HepG2 (cell line): ENCODE data around the gene SOX12.

ENCODE experiments used
- EZH2 ChIP-seq: conservative IDR thresholded peaks from 2 replicates; pipeline ENCODE4 v1.6.1; 2012; ENCODE audit warnings: mild to moderate bottlenecking, low read depth, low read length, moderate library complexity
- FOXA3 ChIP-seq: IDR thresholded peaks from 2 replicates; pipeline ENCODE4 v1.6.1; 2016; ENCODE audit warnings: missing genetic modification reagents, missing compliant biosample characterization
- PCBP1 ChIP-seq: fragments of 200-400 bp; formaldehyde crosslinking; IDR thresholded peaks from 2 replicates; pipeline ENCODE4 v1.6.1; 2017; ENCODE audit warnings: mild to moderate bottlenecking, low read depth, low read length, borderline replicate concordance
- ZNF367 ChIP-seq: sonication (generic); formaldehyde crosslinking; IDR thresholded peaks from 2 replicates; pipeline ENCODE4 v1.4.0; 2020; ENCODE audit warnings: missing genetic modification reagents, borderline replicate concordance
- ZNF543 ChIP-seq: sonication (generic); formaldehyde crosslinking; IDR thresholded peaks from 2 replicates; pipeline ENCODE4 v1.4.0; 2020; ENCODE audit warnings: mild to moderate bottlenecking, missing genetic modification reagents
- ZNF644 ChIP-seq: IDR thresholded peaks from 2 replicates; pipeline ENCODE4 v1.6.1; 2016; ENCODE audit warnings: low read depth
- TF ChIP-seq, protein P1 (sequence below): sonication (generic); formaldehyde crosslinking; IDR thresholded peaks from 2 replicates; pipeline ENCODE4 v1.4.0; 2020; ENCODE audit warnings: low read depth, mild to moderate bottlenecking, missing genetic modification reagents
- TF ChIP-seq, protein P2 (sequence below): sonication (generic); formaldehyde crosslinking; IDR thresholded peaks from 2 replicates; pipeline ENCODE4; 2020; ENCODE audit warnings: missing genetic modification reagents, mild to moderate bottlenecking, borderline replicate concordance

DNA sequence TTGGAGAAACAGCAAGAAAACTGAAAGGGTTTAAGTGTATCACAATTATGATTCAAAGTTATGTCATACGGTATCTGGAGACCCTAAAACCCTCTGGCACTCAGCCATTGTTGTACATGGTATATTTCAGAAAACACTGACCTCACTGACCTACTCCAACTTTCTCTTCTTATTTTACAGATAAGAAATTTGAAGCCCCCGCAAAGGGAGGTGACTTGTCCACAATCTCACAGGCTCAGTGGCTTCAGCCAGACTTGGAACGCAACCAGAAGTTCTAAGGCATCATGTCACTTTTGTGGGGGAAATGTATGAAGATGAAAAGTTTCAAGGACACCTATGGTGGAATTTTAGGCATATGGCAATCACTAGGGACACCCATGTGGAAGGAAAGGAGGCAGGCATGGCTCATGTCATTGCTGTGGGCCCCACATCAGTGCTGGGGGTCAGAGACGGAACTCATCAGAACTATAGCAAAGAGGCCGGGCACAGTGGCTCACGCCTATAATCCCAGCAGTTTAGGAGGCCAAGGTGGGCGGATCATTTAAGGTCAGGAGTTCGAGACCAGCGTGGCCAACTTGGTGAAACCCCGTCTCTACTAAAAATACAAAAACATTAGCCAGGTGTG is 50.0 kb downstream of the SOX12 start:
- TF ChIP-seq, protein P1, sequence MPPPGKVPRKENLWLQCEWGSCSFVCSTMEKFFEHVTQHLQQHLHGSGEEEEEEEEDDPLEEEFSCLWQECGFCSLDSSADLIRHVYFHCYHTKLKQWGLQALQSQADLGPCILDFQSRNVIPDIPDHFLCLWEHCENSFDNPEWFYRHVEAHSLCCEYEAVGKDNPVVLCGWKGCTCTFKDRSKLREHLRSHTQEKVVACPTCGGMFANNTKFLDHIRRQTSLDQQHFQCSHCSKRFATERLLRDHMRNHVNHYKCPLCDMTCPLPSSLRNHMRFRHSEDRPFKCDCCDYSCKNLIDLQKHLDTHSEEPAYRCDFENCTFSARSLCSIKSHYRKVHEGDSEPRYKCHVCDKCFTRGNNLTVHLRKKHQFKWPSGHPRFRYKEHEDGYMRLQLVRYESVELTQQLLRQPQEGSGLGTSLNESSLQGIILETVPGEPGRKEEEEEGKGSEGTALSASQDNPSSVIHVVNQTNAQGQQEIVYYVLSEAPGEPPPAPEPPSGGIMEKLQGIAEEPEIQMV (CRISPR knock-in tag), result no peak
- TF ChIP-seq ZNF367 (no peak), FOXA3 (no peak), ZNF543 (CRISPR knock-in tag) (no peak), ZNF644 (CRISPR knock-in tag) (no peak), EZH2 (no peak), PCBP1 (no peak)
- TF ChIP-seq, protein P2, sequence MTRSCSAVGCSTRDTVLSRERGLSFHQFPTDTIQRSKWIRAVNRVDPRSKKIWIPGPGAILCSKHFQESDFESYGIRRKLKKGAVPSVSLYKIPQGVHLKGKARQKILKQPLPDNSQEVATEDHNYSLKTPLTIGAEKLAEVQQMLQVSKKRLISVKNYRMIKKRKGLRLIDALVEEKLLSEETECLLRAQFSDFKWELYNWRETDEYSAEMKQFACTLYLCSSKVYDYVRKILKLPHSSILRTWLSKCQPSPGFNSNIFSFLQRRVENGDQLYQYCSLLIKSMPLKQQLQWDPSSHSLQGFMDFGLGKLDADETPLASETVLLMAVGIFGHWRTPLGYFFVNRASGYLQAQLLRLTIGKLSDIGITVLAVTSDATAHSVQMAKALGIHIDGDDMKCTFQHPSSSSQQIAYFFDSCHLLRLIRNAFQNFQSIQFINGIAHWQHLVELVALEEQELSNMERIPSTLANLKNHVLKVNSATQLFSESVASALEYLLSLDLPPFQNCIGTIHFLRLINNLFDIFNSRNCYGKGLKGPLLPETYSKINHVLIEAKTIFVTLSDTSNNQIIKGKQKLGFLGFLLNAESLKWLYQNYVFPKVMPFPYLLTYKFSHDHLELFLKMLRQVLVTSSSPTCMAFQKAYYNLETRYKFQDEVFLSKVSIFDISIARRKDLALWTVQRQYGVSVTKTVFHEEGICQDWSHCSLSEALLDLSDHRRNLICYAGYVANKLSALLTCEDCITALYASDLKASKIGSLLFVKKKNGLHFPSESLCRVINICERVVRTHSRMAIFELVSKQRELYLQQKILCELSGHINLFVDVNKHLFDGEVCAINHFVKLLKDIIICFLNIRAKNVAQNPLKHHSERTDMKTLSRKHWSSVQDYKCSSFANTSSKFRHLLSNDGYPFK (CRISPR knock-in tag), result no peak
